IPS-11a (cell line): ENCODE measurements around the gene SAG.

Experiments used
- H3K4me3 ChIP-seq: one replicate; pipeline ENCODE4 v1.5.1; 2013; ENCODE audit warnings: low read depth, low read length, control low read depth

SAG gene

DNA sequence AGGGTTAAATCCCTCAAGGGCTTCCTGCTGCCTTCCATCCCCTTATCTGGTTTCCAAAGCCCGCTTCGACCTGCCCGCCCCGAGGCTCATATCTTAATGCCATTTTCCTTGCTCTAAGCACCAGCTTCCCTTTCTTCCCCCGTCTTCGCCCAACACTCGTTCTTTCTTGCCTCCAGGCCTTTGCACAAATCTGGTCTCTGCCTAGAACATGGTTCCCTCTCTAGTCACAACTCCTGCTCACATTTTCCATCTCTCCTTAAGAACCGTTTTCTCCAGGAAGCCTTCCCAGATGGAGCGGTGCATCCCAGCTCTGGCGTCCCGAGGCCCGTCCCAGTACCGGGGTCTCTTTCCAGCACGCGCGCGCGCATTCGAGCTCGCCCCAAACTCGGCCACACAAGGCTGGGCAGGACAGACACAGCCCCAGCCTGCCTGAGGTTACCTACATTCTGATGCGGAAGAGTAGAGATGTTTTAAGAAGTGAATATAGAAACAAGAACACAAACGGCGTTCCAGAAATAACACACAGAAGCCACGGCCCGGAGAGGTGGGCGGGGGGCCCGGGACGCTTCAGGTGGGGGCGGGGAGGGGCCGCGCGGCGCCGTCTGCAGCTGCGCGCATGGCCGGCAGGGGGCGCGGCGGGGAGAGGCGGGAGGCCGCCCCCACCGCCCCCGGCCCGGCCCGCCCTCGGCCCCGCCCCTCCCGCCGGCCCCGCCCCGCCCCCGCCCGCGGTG is 46.3 kb downstream of the SAG start, which contains the start of gene DGKD:
DGKD (plus strand) TSS at position 726 of the 731 bp plus-strand sequence. CDS start 25 bp downstream, outside the sequence.
- peak within 1 kb of the TSS; percentile 65 for H3K4me3 ChIP-seq

- peak overlapping the region; percentile 65 for H3K4me3 ChIP-seq
Observed at GRCh38 chr2:233354500-233354924, 46.9 kb downstream of the SAG start.

DNA sequence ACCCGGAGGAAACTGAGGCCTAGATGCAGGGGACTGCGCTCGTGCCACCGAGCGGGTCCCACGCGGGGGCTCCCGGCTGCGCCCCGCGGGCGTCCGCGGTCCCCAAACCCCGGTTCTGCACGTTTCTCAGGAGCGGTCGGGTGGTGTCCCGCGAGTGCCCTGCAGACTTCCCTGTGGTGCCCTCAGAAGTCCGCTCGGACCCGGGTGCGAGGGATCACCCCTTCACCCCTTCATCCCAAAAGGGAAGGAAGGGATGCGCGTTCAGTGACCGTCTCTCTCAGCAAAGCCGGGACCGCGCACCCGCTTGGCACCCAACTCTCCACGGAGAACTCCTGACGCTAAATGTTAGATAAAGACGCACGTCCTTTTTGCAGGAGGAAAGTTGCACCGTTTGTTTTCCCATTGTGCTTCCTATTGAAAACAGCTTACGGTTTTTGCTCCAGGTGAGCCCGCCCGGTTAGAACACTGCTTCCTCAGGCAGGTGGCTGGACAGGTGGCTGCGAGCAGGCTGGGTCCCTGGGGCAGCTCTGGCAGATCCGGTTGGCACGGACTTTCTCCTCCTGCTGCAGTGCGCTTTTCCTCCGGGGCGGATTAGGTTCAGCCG is 47.5 kb downstream of the SAG start:
- H3K4me3 ChIP-seq = peak overlapping the region; percentile 65

- no peak overlapping the region for H3K4me3 ChIP-seq
Observed at GRCh38 chr2:233355916-233356315, 48.3 kb downstream of the SAG start.

GRCh38 chr2:233356546-233357308 is 49.1 kb downstream of the SAG start:
- no peak overlapping the region for H3K4me3 ChIP-seq

GRCh38 chr2:233358335-233358734 is 50.7 kb downstream of the SAG start:
- H3K4me3 ChIP-seq = no peak overlapping the region

DNA sequence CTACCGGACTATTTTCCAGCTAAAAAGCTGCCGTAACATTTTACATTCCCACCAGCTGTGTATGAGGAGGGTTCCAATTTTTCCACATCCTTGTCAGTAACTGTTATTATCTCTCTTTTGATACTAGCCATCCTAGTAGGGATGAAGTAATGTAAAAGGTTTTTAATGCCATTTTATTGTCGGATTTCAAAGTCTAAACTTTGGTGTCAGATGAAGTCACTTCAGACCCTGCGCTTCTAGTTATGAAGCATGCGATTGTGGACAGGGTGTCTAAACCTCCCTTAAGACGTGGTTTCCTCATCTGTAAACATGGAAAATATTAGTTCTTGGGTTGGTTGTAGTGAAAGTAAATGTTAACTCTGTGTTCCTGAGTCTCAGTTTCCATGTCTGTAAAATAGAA is 51.3 kb downstream of the SAG start:
- no peak overlapping the region for H3K4me3 ChIP-seq

GRCh38 chr2:233359823-233360222 is 52.2 kb downstream of the SAG start:
- no peak overlapping the region for H3K4me3 ChIP-seq

DNA sequence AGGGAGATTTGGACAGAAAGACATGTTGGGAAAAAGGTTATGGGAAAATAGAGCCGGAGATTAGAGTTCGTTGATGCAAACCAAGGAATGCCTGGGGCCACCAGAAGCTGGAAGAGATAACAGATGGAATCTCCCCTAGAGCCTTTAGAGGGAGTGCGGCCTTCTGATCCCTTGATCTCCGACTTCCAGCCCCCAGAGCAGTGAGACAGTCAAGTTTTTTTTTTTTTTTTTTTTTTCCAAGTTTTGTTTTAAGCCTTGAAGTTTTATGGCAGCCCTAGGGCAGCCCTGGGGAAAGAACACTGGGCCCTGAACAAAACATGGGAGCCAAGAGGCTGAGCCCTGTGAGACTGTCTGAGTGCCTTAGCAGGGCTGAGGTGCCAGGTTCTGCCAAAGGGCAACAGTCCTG is 53.2 kb downstream of the SAG start:
- H3K4me3 ChIP-seq = no peak overlapping the region

DNA sequence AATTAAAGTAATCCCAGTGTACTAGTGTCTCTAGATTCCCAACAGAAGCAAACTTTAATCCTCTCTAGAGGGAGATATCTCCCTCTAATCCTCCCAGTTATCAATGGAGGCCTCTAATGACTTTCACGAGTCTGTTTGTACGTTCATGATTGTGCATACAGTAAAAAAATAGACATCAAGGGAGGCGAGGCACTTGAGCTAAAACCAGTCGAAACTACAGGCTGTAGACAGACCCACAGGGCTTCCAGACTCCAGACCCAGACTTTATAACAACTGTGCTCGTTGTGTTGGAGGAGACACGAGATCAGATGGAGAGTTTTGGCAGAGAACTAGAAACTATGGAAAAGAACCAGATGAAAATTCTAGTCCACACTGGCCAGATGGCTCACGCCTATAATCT is 53.7 kb downstream of the SAG start:
- no peak overlapping the region for H3K4me3 ChIP-seq

- H3K4me3 ChIP-seq = no peak overlapping the region
Observed at GRCh38 chr2:233362742-233363141, 55.1 kb downstream of the SAG start.

- no peak overlapping the region for H3K4me3 ChIP-seq
Observed at GRCh38 chr2:233363744-233364235, 56.2 kb downstream of the SAG start.

- no peak overlapping the region for H3K4me3 ChIP-seq
Observed at GRCh38 chr2:233365861-233366520, 58.4 kb downstream of the SAG start.

DNA sequence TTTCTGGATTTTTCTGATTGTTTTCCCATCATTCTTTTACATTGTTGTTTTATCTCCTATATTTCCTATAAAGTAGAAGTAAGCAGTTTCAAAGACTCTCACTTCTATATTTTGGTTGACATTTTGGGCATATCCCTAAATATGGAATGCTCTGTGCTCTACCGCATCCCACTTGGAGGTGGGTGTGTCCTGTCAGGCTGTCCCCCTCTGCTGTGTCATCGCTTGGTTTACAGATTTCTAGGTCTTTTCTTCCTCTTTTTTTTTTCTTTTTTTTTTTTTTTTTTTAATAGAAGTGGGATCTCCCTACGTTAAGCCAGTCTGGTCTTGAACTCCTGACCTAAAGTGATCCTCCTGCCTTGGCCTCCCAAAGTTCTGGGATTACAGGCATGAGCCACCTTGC is 60.0 kb downstream of the SAG start:
- no peak overlapping the region for H3K4me3 ChIP-seq

DNA sequence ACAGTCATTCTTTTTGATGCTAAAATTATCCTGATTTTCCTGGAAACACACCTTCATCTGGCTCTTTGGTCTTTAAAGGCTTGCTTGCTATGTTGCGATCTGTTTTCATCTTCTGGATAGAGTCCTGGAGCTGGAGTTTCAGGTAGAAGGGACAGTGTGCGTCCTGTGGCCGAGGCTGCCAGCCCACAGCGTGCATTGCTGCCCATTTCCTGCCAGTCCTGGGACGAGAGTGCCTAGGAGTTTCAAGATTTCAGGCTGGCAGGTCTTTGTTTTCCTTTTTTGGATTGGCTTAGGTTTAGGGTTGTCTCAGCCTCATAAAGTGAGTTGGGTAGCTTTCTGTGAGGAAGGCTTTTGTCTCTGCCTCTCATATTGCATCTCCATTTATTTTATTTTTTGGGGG is 61.1 kb downstream of the SAG start:
- H3K4me3 ChIP-seq = no peak overlapping the region

GRCh38 chr2:233369462-233369861 is 61.8 kb downstream of the SAG start:
- H3K4me3 ChIP-seq = no peak overlapping the region

DNA sequence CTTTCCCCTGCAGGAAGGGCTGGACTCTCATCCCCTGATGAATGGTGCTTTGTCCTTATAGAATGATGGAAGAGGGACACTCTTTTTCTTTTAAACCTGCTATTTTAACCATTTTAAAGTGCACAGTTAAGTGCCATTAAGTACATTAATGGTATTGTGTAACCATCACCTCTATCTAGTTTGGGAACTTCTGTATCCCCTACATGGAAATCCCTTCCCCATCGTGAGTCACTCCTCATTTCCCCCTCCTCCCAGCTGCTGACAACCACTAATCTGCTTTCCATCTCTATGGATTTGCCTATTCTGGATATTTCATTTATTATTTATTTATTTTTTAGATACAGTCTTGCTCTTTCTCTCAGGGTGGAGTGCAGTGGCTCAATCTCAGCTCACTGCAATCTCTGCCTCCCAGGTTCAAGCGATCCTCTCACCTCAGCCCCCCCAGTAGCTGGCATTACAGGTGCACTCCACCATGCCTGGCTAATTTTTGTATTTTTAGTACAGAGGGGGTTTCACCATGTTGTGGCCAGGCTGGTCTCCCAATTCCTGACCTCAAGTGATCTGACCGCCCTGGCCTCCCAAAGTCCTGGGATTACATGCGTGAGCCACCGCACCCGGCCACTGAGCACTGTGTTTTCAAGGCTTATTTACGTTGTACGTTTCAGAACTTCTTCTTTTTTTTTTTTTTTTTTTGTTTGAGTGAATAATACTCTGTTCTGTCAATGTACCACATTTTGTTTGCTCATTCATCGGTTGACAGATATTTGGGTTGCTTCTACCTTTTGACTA is 62.5 kb downstream of the SAG start:
- no peak overlapping the region for H3K4me3 ChIP-seq

DNA sequence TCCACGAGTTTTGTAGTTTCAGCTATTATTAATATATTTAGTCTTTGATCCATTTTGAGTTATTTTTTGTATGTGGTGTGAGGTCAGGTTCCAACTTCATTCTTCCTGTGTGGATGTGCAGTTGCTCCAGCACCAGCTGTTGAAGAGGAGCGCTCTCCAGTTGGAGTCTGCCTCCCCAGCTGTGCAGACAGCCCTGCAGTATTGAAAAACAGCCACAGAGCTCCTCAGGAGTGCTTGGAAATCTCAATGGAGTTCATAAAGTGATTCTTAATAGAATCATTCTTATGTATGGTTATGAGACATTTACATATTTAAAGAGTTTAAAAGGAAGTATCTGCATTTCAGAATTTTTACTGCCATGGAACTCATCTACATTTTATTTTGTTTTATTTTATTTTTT is 64.0 kb downstream of the SAG start:
- no peak overlapping the region for H3K4me3 ChIP-seq

DNA sequence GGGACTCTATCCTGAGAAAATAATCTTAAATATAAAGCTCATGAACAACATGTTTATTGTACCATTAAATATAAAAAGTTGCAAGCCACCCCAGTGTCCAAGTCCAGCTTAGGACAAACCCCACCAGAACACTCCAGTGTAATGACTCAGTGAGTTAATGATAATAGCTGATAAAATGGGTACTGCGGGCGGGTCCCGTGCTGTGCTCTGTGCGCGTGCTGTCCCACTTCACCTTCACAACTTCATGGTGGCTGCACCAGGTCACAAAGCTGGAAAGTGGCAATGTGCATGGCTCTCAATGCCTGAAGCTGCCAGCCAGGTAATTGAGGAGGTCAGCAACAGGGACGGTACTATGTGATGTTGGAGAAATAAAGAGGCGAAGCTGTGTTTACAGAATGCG is 65.2 kb downstream of the SAG start:
- H3K4me3 ChIP-seq = no peak overlapping the region

- H3K4me3 ChIP-seq = no peak overlapping the region
Observed at GRCh38 chr2:233373316-233373715, 65.7 kb downstream of the SAG start.
